HG02840 (cell line): ENCODE results near the gene OR2B6.

Experiments used
- ATAC-seq: cut with Tn5 transposase; IDR thresholded peaks from one replicate; pipeline ENCODE4 v1.9.1; 2021; ENCODE audit warnings: mild to moderate bottlenecking, moderate library complexity, moderate number of reproducible peaks; ENCODE audit not compliant: unreplicated experiment, low FRiP score

Gene OR2B6

DNA sequence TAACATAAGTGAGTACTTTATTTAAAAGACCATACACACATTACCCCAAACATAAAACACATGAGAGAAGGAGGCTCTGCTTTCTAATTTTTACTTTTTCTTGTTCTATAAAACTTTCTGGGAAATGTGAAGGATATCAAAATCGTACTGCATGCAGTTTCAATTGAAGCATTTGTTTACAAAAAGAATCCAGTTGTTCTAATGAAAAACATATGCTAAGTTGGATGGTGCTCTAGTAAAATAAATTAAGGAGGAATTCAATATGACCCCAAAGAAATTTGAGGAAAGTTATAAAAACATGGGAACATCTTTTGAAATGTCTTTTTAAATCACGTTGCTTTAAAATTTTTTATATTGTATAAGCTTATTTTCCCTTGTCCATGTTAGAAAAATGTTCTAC lies 37.6 kb downstream of the OR2B6 start:
- ATAC-seq, result no peak

GRCh38 chr6:28000351-28001045 lies 43.5 kb downstream of the OR2B6 start:
- ATAC-seq, result no peak

GRCh38 chr6:28001351-28001750 lies 44.3 kb downstream of the OR2B6 start:
- ATAC-seq, result no peak

GRCh38 chr6:28001751-28002150 lies 44.7 kb downstream of the OR2B6 start:
- ATAC-seq, result no peak

GRCh38 chr6:28002161-28002560 lies 45.1 kb downstream of the OR2B6 start:
- ATAC-seq, result no peak

- ATAC-seq, result no peak
Observed at GRCh38 chr6:28003059-28003458, 46.0 kb downstream of the OR2B6 start.

GRCh38 chr6:28003661-28004060 lies 46.6 kb downstream of the OR2B6 start:
- no peak for ATAC-seq

GRCh38 chr6:28004350-28005151 lies 47.5 kb downstream of the OR2B6 start:
- ATAC-seq, result no peak

DNA sequence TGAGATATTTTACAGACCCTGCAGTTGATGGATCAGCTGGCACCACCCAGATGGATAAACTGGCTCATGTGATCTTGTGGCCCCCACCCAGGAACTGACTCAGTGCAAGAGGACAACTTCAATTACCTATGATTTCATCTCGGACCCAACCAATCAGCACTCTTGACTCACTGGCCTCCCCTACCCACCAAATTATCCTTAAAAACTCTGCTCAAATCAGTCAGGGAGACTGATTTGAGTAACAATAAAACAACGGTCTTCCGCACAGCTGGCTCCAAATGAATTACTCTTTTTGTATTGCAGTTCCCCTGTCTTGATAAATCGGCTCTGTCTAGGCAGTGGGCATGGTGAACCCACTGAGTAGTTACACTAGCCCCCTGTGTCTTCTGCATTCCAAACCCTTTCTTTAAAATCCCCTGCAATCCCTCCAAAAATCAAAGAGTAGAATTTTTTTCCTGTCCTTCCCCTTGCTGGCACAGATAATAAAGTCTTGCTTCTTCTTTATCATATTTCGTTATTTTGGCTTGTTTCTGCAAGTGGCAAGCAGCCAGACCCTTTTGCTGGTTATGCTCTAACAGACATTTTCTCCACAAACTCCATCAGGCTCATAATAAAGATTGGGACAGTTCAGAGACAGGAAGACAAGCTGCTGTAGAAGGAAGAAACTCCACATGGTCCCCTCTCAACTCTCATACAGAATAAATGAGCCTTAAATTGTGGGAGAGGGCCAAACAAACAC lies 48.3 kb downstream of the OR2B6 start:
- no peak for ATAC-seq

GRCh38 chr6:28005975-28006374 lies 48.9 kb downstream of the OR2B6 start:
- ATAC-seq, result no peak
